Measurements from ENCODE around the gene TPGS1.

Gene TPGS1

DNA sequence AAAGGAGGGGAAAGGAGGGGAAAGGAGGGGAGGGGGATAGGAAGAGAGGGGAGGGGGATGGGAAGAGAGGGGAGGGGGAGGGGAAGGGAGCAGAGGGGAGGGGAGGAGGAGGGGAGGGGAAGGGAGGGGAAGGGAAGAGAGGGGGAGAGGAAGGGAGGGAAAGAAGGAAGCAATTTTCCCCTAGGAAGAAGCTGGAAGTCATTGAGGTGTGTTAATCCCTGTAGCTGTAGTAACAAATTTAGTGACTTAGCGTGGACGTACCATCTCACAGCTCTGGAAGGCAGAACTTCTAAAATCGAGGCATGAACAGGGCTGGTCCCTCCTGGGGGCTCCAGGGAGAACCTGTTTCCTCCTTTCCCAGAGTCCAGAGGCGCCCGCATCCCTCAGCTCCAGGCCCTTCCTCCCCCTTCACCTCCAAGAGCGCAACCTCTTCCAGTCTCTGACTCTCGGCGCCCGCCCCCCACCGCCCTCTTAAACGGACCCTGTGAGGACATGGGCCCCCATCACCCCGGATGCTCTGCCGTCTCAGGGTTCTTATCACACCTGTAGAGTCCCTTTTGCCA lies 18.6 kb downstream of the TPGS1 start:
- peaks cover 0 to 5% of the 10 kb centered on the region in 2 donors for H3K27me3 ChIP-seq (ENCODE audit: control insufficient read depth in 1 of 2, insufficient read depth in 2 of 2, low read length in 2 of 2)
- H3K4me3 ChIP-seq (ENCODE audit: low read length in 2 of 2), result no peak overlapping the region
- H3K9ac ChIP-seq (ENCODE audit: low read length in 2 of 2), result no peak overlapping the region
- peaks cover 7% of the 10 kb centered on the region for H3K4me1 ChIP-seq (ENCODE audit: control insufficient read depth, insufficient read depth, low read length)
- H3K9me3 ChIP-seq (ENCODE audit: control insufficient read depth in 2 of 2, low read length in 2 of 2), result no peaks in the 10 kb centered on the region
- H3K27ac ChIP-seq (ENCODE audit: low read length), result no peak overlapping the region
- peaks cover 0 to 2% of the 10 kb centered on the region in 2 donors for H3K36me3 ChIP-seq (ENCODE audit: control insufficient read depth in 2 of 2, insufficient read depth in 2 of 2, low read length in 2 of 2)

DNA sequence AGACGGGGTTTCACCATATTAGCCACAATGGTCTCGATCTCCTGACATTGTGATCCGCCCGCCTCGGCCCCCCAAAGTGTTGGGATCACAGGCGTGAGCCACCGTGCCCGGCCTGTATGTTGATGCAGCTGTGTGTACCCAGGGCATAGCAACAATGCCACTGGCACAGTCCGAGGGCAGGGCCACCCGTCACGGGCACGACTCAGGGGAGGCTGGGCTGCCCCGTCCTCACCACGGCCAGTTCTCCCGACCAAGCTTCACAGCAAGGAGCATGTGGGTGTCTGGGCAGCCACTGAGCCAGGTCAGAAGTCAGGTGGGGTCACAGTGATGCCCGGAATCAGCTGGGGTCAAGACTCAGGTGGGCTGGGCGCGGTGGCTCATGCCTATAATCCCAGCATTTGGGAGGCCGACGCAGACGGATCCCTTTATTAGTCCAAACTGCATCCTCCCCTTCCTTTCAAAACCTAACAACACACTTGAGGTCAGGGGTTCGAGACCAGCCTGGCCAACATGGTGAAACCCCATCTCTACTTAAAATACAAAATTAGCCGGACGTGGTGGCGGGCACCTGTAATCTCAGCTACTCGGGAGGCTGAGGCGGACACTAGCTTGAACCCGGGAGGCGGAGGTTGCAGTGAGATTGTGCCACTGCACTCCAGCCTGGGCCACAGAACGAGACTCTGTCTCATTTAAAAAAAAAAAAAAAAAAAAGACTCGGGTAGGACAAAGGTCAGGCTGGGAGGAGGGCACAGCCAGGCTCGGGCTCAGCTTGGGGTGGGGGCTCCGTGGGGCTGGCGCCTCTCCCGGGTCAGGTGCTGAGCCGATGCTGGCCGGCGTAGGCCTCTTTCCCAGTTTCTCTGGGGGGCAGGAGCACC lies 23.1 kb downstream of the TPGS1 start:
- peak overlapping the region; percentile 68 to 76 for H3K9ac ChIP-seq (ENCODE audit: low read length in 2 of 2)
- no peaks in the 10 kb centered on the region for H3K9me3 ChIP-seq (ENCODE audit: control insufficient read depth in 2 of 2, low read length in 2 of 2)

DNA sequence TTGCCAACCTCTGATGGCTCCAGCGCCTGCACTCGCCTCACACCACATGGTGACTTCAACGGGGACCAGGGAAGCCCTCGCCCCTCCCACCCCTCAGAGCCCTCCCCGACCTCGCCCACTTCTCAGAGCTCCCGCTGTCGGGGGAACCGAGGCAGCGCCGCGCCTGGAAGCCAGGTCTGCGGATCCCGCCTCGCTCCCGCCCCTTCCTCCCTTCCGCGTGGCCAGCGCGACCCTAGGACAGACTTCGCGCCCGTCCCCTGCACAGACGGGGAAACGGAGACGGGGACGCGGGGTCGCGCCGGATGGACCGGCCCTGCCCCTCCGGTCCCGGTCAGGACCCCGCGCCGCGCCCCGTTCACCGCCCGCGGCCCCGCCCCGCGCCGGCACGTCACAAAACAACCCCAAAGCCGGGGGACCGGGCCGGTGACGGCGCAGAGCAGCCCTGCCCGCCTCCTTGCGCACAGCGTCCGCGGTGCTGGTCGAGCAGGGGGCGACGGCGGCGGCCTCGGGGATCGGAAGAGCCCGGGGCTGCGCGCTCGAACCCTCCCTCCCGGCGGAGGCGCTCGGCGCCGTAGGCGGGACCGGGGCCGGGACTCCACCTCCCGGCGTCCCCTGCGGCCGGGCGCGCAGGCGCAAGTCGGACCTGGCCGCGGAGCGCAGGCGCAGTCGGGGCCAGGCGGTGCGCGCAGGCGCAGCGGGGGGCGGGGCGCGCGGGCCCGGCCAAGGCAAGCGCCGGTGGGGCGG lies 23.9 kb downstream of the TPGS1 start:
- peak overlapping the region; percentile 68 to 76 for H3K9ac ChIP-seq (ENCODE audit: low read length in 2 of 2)
- peaks cover 38% of the 10 kb centered on the region for H3K4me1 ChIP-seq (ENCODE audit: control insufficient read depth, insufficient read depth, low read length)
- H3K27me3 ChIP-seq (ENCODE audit: control insufficient read depth in 1 of 2, insufficient read depth in 2 of 2, low read length in 2 of 2), result peaks cover 0 to 2% of the 10 kb centered on the region in 2 donors
- H3K27ac ChIP-seq (ENCODE audit: low read length), result peak overlapping the region; percentile 76
- no peaks in the 10 kb centered on the region for H3K9me3 ChIP-seq (ENCODE audit: control insufficient read depth in 2 of 2, low read length in 2 of 2)
- peaks cover under 1 to 9% of the 10 kb centered on the region in 2 donors for H3K36me3 ChIP-seq (ENCODE audit: control insufficient read depth in 2 of 2, insufficient read depth in 2 of 2, low read length in 2 of 2)
- H3K4me3 ChIP-seq (ENCODE audit: low read length in 2 of 2), result peak overlapping the region; percentile 60 to 88

More for the DNA sequence above, 23.1 kb downstream of the TPGS1 start:
- Histone ChIP-seq H3K27me3 (ENCODE audit: control insufficient read depth in 1 of 2, insufficient read depth in 2 of 2, low read length in 2 of 2) (peaks cover 0 to 5% of the 10 kb centered on the region in 2 donors), H3K4me1 (ENCODE audit: control insufficient read depth, insufficient read depth, low read length) (peaks cover 32% of the 10 kb centered on the region), H3K27ac (ENCODE audit: low read length) (peak overlapping the region; percentile 76), H3K4me3 (ENCODE audit: low read length in 2 of 2) (peak overlapping the region; percentile 60 to 82), H3K36me3 (ENCODE audit: control insufficient read depth in 2 of 2, insufficient read depth in 2 of 2, low read length in 2 of 2) (peaks cover 0 to 2% of the 10 kb centered on the region in 2 donors)

DNA sequence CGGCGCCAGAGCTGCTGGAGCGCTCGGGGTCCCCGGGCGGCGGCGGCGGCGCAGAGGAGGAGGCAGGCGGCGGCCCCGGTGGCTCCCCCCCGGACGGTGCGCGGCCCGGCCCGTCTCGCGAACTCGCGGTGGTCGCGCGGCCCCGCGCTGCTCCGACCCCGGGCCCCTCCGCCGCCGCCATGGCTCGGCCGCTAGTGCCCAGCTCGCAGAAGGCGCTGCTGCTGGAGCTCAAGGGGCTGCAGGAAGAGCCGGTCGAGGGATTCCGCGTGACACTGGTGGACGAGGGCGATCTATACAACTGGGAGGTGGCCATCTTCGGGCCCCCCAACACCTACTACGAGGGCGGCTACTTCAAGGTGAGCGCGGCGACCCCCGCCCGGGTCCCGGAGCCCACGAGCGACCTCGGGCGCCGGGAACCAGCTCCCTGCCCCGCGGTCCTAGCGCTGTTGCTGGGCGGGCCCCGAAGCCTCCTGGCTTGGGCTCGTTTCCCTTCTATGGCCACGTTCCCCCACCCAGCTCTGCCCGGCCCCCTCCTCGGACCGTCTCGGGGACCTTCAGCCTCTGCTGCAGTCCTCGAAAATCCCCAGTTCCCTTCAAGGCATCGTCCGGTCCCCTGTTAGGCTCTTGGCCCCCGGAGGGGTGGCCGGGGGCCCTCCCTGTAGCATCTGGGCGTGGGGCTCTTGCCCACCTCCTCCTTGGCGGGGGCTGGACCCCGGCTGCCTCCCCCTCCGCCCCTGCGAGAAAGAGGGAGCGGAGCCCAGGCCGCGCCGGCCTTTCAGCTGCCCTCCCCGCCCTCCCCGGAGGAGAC lies 24.7 kb downstream of the TPGS1 start, which contains the start of gene CDC34:
Gene CDC34, plus strand, starts transcription at position 8 of the 808 bp plus-strand sequence. Its CDS starts 172 bp downstream, at position 180.
- Histone ChIP-seq H3K4me1 (ENCODE audit: control insufficient read depth, insufficient read depth, low read length) (peaks cover 38% of the 10 kb centered on the region), H3K27me3 (ENCODE audit: control insufficient read depth in 1 of 2, insufficient read depth in 2 of 2, low read length in 2 of 2) (no peaks in the 10 kb centered on the region), H3K36me3 (ENCODE audit: control insufficient read depth in 2 of 2, insufficient read depth in 2 of 2, low read length in 2 of 2) (peaks cover 9 to 17% of the 10 kb centered on the region in 2 donors), H3K9me3 (ENCODE audit: control insufficient read depth in 2 of 2, low read length in 2 of 2) (no peaks in the 10 kb centered on the region), H3K9ac (ENCODE audit: low read length in 2 of 2) (peak within 1 kb of the TSS; percentile 85 to 88), H3K27ac (ENCODE audit: low read length) (peak within 1 kb of the TSS; percentile 91), H3K4me3 (ENCODE audit: low read length in 2 of 2) (peak within 1 kb of the TSS; percentile 88 to 94)

DNA sequence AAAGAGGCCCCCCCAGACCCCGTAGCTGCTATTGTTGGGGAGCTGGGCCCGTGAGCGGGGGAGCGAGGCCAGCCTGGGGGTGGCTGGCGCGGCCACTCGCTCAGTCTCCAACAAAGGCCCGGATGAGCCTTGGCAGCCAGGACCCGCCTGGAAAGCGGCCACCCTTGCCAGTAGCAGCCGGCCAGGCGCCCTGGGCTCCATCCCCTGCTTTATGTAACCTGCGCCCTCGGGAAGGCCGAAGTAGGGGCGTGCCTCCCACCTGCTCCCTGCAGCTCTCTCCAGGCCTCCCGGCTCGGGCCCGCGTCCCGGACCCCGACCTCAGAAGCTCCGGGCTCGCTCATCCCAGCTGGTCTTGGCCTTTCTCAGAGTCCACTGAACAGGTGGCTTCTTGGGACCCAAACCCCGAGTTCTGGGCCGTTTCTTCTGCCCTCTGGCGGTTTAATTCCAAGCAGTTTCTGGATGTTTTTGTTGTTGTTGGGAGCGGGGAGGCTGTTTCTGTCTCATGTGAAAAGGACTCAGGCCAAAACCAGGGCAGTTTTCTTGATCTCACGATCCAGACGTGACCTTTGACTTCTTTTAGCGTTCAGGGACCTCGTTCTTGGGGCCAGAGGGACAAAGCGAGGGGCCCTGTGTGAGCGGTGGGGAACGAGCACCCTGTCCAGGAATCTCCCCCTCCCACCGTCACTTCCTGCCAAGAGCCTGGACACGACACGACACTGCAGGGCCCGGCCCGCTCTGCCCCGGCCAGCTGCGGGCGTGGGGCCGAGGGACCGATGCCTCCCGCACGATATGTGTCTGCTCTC lies 25.5 kb downstream of the TPGS1 start:
- H3K27ac ChIP-seq (ENCODE audit: low read length), result peak overlapping the region; percentile 91
- no peaks in the 10 kb centered on the region for H3K9me3 ChIP-seq (ENCODE audit: control insufficient read depth in 2 of 2, low read length in 2 of 2)
- peaks cover 38% of the 10 kb centered on the region for H3K4me1 ChIP-seq (ENCODE audit: control insufficient read depth, insufficient read depth, low read length)
- H3K4me3 ChIP-seq (ENCODE audit: low read length in 2 of 2), result peak overlapping the region; percentile 88 to 94
- peak overlapping the region; percentile 85 to 88 for H3K9ac ChIP-seq (ENCODE audit: low read length in 2 of 2)
- peaks cover 10 to 19% of the 10 kb centered on the region in 2 donors for H3K36me3 ChIP-seq (ENCODE audit: control insufficient read depth in 2 of 2, insufficient read depth in 2 of 2, low read length in 2 of 2)
- no peaks in the 10 kb centered on the region for H3K27me3 ChIP-seq (ENCODE audit: control insufficient read depth in 1 of 2, insufficient read depth in 2 of 2, low read length in 2 of 2)

DNA sequence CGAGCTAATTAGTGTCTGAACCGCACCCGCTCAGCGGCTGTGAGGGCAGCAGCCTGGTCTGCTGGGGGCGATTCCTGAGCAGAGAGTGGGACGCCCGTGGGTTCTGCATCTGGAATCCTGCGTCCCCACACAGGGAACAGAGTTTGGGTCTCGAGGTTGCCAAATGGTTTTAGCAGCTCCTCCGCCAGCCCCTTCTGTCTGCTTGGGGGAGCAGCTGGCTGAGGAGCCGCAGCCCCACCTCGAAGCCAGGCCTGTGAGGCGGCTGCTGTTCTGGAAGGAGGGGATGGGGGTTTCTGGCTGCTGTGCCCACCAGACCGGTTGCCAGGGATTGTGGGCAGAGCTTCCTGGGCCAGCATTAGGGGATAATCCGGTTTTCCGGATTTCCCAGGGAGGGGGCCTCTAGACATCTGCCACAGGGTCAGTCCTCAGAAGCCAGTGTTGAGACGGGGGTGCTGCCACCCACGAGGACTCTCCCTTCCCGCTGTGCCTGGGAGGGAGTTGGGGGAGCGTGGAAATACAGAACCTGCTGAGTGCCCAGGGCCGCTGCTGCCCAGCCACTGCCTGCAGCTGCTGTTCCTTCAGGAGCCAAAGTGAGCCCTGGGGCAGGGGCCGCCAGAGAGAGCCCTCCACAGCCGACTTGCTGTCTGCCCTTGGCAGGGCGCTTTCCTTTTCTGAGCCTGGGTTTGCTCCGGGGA lies 26.2 kb downstream of the TPGS1 start:
- Histone ChIP-seq H3K4me1 (ENCODE audit: control insufficient read depth, insufficient read depth, low read length) (peaks cover 38% of the 10 kb centered on the region), H3K36me3 (ENCODE audit: control insufficient read depth in 2 of 2, insufficient read depth in 2 of 2, low read length in 2 of 2) (peaks cover 18 to 27% of the 10 kb centered on the region in 2 donors), H3K27ac (ENCODE audit: low read length) (peak overlapping the region; percentile 91), H3K4me3 (ENCODE audit: low read length in 2 of 2) (peak overlapping the region; percentile 88 to 94), H3K27me3 (ENCODE audit: control insufficient read depth in 1 of 2, insufficient read depth in 2 of 2, low read length in 2 of 2) (no peaks in the 10 kb centered on the region), H3K9ac (ENCODE audit: low read length in 2 of 2) (peak overlapping the region; percentile 85 to 88), H3K9me3 (ENCODE audit: control insufficient read depth in 2 of 2, low read length in 2 of 2) (no peaks in the 10 kb centered on the region)

DNA sequence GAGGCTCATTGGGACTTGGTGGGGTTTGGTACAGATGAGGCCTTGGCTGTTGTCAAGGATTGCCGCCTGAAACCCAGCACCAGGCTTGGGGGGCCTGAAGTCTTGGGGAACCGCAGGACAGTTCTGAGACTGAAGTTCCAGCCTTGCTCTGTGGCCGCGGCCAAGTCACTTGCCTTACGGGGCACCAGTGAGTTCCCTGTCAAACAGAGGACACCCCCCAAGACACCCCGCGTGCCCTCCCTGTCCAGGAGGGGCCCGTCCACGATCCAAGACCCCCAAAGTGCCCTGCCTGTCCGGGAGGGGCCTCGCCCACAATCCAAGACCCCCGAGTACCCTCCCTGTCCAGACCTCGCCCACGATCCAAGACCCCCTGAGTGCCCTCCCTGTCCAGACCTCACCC lies 26.8 kb downstream of the TPGS1 start:
- Histone ChIP-seq H3K9me3 (ENCODE audit: control insufficient read depth in 2 of 2, low read length in 2 of 2) (no peaks in the 10 kb centered on the region), H3K27me3 (ENCODE audit: control insufficient read depth in 1 of 2, insufficient read depth in 2 of 2, low read length in 2 of 2) (no peaks in the 10 kb centered on the region), H3K36me3 (ENCODE audit: control insufficient read depth in 2 of 2, insufficient read depth in 2 of 2, low read length in 2 of 2) (peaks cover 20 to 31% of the 10 kb centered on the region in 2 donors), H3K27ac (ENCODE audit: low read length) (peak overlapping the region; percentile 91), H3K4me1 (ENCODE audit: control insufficient read depth, insufficient read depth, low read length) (peaks cover 38% of the 10 kb centered on the region), H3K9ac (ENCODE audit: low read length in 2 of 2) (peak overlapping the region; percentile 85 to 88), H3K4me3 (ENCODE audit: low read length in 2 of 2) (peak overlapping the region; percentile 88 to 94)

DNA sequence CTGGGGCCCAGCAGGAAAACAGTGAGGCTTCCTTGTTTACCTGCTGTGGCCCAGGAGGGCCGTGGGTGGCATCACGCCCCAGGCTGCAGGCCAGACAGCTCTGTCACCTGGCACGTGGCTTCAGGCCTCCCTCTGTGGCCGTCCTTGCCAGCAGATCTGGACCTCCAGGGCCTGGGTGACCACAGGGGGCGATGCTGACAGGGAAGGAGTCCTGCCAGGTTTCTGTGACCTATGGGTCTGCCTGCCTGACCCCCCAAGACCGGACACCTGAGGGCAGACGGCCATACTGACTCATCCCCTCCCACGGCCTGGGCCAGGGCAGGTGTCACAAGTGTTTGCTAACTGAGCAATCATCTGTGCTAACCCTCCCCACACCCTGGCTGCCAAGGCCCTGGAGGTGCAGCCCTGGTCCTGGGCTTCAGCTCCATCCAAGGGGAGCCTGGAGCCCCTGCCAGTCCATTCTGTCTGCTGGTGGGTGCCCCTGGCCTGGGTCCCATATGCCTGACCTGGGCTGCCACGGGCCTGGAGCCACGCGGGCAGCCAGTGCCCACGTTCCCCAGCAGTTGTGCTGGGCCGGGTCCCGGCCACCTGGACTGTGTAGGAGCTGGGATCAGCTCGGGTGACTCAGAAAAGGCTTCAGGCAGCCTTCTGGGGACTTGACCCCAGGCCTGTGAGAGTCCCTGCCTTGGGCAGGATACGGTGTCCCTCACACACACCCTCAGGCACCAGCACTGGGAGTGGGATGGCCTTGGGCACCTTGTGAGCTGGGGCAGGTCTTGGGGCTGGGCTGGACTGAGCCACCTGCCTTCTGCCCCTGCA lies 27.9 kb downstream of the TPGS1 start:
- Histone ChIP-seq H3K27ac (ENCODE audit: low read length) (peak overlapping the region; percentile 11), H3K36me3 (ENCODE audit: control insufficient read depth in 2 of 2, insufficient read depth in 2 of 2, low read length in 2 of 2) (peaks cover 22 to 36% of the 10 kb centered on the region in 2 donors), H3K27me3 (ENCODE audit: control insufficient read depth in 1 of 2, insufficient read depth in 2 of 2, low read length in 2 of 2) (no peaks in the 10 kb centered on the region)

More for the DNA sequence above, 27.9 kb downstream of the TPGS1 start:
- no peaks in the 10 kb centered on the region for H3K9me3 ChIP-seq (ENCODE audit: control insufficient read depth in 2 of 2, low read length in 2 of 2)
- H3K4me3 ChIP-seq (ENCODE audit: low read length in 2 of 2), result peak overlapping the region in 1 of 2 donors; percentile 22
- H3K4me1 ChIP-seq (ENCODE audit: control insufficient read depth, insufficient read depth, low read length), result peaks cover 36% of the 10 kb centered on the region
- peak overlapping the region; percentile 5 to 13 for H3K9ac ChIP-seq (ENCODE audit: low read length in 2 of 2)
